GM19468 (cell line): ENCODE measurements around the gene LZIC.
A peak's percentile ranks its signal among the peaks of the same experiment; 100 is the strongest.

Source experiments
- ATAC-seq: cut with Tn5 transposase; IDR thresholded peaks from one replicate; pipeline ENCODE4 v1.9.1; 2021; ENCODE audit warnings: mild to moderate bottlenecking, moderate library complexity, moderate number of reproducible peaks; ENCODE audit not compliant: unreplicated experiment; ENCODE audit errors: extremely low read depth

Gene LZIC

GRCh38 chr1:9912264-9912936 lies 30.8 kb downstream of the LZIC start:
- no peak for ATAC-seq

GRCh38 chr1:9910423-9911178 lies 32.6 kb downstream of the LZIC start:
- peak; percentile 85 for ATAC-seq

DNA sequence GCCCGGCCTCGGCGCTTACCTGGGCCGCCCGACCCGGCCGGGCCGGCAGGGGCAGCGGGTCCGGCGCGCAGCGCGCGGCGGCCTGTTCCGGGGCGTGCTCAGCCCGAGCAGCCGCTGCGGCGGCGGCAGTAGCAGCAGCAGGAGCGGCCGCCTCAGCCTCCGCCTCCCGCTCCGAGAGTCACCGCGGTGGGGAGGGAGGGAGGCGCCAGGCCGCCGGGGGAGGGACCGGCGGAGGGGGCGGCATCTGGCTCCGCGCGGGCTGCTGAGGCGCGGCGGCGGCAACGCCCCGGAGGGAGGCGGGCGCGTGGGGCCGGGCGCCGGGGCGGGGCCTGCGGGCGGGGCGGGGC lies 33.1 kb downstream of the LZIC start, which contains the start of gene CTNNBIP1:
Gene CTNNBIP1 (minus strand): TSS at position 194 of the 347 bp plus-strand sequence. CDS start 38,205 bp downstream, outside the sequence.
- peak; percentile 57 for ATAC-seq

- ATAC-seq, result no peak
Observed at GRCh38 chr1:9909234-9910046, 33.8 kb downstream of the LZIC start.

DNA sequence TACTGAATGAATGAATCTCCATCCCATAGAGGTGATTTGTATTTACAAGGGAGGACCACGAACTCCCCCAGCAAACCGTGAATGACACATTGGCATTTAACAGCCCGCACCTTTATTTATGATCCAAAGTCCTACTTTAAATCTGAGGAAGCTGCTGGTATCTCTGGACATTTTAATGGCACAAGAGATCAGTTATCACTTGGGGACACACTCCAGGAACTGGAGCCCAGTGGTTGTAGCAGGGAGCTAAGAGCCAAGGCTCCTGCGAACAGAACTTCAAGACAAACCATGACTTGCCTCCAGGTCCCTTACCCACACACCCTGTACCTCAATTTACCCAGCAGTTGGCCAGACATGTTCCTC lies 34.3 kb downstream of the LZIC start:
- no peak for ATAC-seq

GRCh38 chr1:9907441-9907840 lies 35.8 kb downstream of the LZIC start:
- no peak for ATAC-seq

GRCh38 chr1:9906466-9906865 lies 36.7 kb downstream of the LZIC start:
- ATAC-seq, result no peak

DNA sequence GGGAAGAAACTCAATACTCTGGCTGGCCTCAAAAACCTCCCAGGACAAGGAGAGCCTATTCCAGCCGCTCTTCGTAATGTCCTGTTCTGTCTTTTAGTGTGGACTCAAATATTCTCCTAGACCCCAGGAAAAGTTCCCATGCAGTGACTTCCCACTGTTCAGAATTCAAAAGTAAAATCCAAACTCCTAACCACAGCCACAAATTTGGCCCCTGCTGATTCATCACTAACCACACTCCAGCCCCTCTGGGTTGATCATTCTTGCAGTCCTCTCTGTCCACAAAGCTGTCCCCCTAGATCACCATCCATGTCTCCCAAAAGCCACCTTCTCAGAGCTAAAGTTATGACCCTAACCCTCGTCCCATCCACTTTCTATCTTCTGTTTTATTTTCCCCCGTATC lies 38.2 kb downstream of the LZIC start:
- no peak for ATAC-seq

DNA sequence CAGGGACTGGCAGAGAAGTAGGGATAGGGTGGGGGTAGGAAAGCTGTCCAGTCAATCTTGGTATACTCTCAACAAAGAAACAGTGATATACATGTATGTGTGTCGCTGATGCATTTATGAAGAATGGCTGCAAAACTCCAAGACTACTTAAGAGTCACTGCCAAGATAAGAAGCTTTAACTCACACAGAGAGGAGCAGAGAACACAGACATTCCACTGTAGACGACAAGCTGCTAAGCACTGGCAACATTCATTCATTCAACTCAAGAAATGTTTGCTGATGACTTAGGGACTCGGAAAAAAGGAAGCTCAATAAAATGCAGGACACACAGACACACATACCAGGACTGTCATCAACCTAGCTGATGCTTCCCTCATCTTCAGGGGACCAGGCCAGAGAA lies 38.6 kb downstream of the LZIC start:
- no peak for ATAC-seq

- no peak for ATAC-seq
Observed at GRCh38 chr1:9903801-9904527, 39.2 kb downstream of the LZIC start.

DNA sequence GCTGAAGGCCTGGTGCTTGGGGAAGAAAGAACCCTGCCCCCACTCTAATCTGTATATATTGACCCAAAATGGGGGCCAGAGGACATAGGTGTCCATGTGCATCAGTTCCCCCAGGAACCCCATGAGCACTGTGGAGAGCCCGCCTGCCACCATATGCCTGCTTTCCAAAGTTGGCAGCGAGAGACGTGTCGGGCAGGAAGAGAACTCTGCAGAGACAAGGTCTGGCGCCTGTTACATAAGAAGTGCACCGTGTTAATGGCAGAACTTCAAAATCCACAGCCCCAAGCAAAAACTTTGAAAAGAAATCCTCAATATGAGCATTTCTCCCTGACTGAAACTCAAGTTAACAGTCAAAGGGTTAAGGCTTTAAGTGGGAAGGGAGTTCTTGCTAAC lies 41.1 kb downstream of the LZIC start:
- no peak for ATAC-seq

GRCh38 chr1:9901148-9902059 lies 41.8 kb downstream of the LZIC start:
- no peak for ATAC-seq

DNA sequence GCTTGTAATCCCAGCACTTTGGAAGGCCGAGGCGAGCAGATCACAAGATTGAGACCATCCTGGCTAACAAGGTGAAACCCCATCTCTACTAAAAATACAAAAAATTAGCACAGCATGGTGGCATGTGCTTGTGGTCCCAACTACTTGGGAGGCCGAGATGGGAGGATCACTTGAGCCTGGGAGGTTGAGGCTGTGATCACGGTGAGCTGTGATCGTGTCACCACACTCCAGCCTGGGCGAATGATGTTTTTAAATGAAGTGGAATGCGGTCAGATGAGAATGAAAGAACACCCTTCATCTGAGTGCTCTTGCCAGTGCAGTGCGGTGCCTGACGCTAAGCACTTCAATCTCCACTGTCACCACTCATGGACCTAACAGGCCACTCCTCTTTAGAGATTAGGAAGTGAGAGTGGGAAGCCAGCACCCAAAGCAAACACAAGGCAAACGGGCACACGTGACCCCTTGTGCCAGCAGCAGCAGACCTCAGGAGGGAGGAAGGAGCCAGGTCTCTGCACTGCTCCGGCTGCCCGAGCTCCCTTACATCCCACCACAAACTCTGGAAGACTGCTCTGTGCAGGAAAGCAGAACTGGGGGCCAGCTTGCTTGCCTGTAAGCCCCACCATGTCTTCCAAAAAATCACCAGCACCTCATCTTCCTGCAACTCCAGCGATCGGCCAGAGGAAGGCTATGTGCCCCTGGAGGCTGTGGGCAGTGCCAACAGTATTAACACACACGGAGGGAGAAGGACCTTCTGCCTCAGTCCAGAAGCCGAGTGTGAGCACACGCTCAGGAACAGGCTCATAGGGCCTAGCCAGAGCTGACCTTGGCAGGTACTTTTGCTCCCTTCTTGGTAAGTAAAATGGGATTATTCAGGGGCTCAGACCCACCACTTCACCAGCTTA lies 42.8 kb downstream of the LZIC start:
- ATAC-seq, result no peak

DNA sequence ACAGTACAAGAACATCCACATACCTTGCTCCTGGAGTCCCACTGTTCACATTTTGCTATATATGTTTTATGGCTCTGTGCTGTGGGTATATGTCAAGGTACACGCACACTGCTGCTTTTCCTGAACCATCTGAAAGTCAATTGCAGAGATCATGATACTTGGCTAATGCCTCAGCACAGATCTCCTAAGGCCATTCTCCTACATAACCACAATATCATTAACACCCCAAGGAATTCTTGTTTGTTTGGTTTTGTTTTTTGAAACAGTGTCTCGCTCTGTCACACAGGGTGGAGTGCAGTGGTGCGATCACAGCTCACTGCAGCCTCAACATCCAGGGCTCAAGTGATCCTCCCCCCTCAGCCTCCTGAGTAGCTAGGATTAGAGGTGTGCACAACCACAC lies 49.1 kb downstream of the LZIC start:
- no peak for ATAC-seq

DNA sequence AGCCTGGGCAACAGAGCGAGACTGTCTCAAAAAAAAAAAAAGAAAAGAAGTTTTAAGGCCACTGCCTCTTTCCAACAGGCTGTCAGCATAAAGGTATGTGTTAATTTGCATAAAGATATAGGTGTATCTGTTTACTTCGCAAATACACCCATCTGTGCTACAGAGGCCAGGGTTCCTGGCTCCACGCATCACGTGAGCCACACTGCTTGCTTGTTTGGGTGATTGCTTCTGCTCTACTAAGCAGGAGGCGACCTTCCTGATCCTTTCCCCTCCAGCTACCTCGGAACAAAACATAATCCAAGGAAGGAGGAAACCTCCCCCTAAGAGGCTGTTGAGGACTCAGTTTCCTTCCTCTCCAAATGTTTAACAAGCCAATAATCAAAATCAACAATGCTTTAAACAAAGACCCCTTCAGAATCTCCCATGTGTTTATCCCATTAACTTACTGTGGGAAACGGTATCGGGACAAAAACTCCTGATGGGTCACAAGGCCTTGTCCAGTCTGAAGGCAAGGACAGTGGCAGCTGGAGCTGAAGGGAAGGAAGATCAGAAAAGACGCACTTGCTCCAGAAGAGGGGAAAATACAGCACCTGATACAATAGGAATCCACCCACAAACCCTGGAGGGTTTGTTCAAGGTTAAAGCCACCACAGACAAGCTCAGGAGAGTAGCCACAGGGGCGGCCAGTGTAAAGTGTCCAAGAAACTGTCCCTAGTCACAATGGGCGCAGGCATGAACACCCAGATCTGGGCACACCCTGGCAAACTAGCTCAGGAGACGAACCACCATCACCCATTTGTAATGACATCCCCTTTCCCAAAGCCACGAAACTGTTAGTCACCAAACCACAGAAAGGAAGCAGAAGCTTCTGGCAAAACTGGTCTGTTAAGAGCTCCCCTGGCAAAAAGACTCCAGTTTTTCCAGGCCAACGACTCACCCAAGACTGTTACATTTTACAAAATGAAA lies 50.3 kb downstream of the LZIC start:
- ATAC-seq, result no peak

- no peak for ATAC-seq
Observed at GRCh38 chr1:9891207-9891606, 52.0 kb downstream of the LZIC start.

- ATAC-seq, result no peak
Observed at GRCh38 chr1:9890224-9890731, 52.9 kb downstream of the LZIC start.
